NCI-H1694 treated with DMSO at 0.1 percent for 48 hours (cell line): ENCODE data around the gene MAGEA9B.
"Not testable (repeated sequence)": the region's sequence is repeated elsewhere in the genome, so short reads cannot be mapped to it uniquely, and the experiment has no call there.

Source experiments
- DNase-seq: peaks from one replicate; lab custom pipeline; 2025; lab: John Stamatoyannopoulos, UW

Gene MAGEA9B

GRCh38 chrX:149587359-149587758, at the start of gene MAGEA9B:
TSS of gene MAGEA9B (minus strand) at chrX:149587459. CDS start at chrX:149583179, 4,280 bp downstream.
- DNase-seq, result not testable (repeated sequence)

GRCh38 chrX:149633511-149633910, 46.3 kb upstream of the MAGEA9B start:
- DNase-seq, result no peak

GRCh38 chrX:149631234-149632165, 44.2 kb upstream of the MAGEA9B start, which contains the start of gene TMEM185A:
TSS of gene TMEM185A (minus strand) at chrX:149631792. CDS start at chrX:149631580, 212 bp downstream.
- DNase-seq, result peak; percentile 20

DNA sequence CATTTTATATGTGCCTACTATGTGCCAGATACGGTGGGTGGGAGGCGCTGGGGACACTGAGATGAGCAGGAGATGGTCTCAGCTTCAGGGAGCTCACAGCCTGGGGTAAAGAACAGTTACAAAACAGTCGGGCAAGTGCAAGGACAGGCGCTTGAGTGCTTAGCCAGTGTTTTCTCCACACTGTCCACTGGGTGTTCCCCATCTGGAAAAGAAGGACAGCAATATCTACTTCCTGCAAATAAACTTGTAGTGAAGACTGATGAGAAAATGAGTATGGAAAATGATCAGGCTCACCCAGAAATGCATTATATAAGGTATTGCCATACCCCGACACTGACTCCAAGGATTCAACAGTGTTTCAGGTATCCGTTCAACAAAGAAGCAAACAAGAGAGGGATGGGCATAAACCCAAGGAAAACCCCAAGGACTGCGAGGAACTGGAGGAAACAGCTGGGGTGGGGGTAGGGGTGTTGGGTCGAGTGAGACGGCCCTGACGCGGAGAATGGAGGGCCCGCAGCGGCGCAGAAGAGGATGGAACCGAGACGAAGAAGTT, 43.5 kb upstream of the MAGEA9B start:
- DNase-seq, result no peak

DNA sequence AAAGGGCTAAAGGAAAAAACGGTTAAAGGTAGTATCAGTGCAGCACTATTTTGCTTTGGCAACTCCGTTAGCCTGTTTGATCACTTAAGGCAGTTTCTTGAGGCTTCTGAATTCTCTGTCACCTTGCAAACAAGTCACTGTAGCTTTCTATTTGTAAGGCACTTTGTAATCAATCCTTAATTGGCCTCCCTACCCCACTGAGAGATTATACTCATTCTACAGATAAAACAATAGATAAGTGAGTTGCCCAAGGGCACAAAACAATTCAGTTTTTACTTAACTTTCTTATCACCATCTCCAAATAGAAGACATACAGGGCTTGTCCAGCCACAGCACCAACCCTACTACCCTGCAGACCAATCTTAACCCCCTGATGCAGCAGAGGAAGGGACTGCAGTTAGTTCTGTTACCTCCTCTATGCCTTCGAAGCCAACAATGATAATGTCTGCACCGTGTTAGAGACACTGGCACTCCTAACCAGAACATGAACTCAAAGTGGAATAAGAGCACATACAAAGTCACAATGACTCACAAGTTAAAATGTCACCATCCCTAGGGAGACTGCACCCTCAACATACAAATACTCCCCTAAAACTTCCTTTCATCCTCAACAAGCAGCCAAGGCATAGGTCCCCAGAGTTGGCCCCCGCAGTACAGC, 42.6 kb upstream of the MAGEA9B start:
- no peak for DNase-seq

GRCh38 chrX:149628768-149629167, 41.5 kb upstream of the MAGEA9B start:
- no peak for DNase-seq

GRCh38 chrX:149628280-149628679, 41.0 kb upstream of the MAGEA9B start:
- DNase-seq, result no peak

- DNase-seq, result not testable (repeated sequence)
Observed at GRCh38 chrX:149626829-149627228, 39.6 kb upstream of the MAGEA9B start.

DNA sequence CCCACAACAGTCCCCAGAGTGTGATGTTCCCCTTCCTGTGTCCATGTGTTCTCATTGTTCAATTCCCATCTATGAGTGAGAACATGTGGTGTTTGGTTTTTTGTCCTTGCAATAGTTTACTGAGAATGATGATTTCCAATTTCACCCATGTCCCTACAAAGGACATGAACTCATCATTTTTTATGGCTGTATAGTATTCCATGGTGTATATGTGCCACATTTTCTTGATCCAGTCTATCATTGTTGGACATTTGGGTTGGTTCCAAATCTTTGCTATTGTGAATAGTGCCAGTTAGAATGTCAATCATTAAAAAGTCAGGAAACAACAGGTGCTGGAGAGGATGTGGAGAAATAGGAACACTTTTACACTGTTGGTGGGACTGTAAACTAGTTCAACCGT, 32.4 kb upstream of the MAGEA9B start:
- DNase-seq, result not testable (repeated sequence)

DNA sequence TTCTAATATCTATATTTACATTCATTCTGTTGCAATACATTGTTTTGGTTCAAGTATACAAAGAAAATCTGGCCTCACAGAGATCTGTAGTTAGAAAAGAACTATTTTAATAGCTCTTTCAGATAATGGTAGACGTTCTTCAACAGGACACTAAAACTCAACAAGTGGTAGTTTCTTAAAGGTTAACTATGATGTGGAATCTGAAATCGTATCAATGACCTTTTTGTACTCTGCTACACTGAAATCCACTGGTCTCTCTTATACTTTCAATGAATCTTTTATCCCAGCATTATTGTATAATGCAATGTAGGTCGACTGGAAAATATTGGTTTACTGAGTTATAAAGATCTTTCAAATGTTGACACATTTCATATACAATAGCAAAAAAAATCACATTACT, 31.6 kb upstream of the MAGEA9B start:
- no peak for DNase-seq

GRCh38 chrX:149611623-149612175, 24.4 kb upstream of the MAGEA9B start:
- DNase-seq, result peak; percentile 2

DNA sequence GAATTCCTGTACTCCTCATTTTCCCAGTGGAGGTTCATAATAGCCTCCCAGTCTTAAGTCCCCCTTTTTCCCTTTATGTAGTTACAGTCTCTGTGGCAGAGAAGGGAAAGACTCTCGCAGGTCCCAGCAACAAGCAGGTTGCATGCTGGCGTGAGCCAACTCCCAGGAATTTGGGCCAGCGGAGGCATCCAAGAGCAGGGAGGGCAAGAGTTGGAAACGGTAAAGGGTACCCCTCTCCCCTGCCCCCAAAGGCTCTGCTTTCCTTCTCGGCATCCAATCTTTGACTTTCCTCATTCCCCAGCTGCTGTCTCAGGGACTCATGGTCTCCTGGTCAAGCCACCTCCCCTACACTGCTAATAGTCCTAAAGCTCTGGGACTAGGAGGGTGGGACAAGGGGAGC, 23.3 kb upstream of the MAGEA9B start:
- no peak for DNase-seq

GRCh38 chrX:149607699-149608098, 20.4 kb upstream of the MAGEA9B start:
- DNase-seq, result no peak

GRCh38 chrX:149605248-149605885, 18.1 kb upstream of the MAGEA9B start:
- not testable (repeated sequence) for DNase-seq

GRCh38 chrX:149598603-149599002, 11.3 kb upstream of the MAGEA9B start:
- not testable (repeated sequence) for DNase-seq

- DNase-seq, result not testable (repeated sequence)
Observed at GRCh38 chrX:149595943-149596342, 8.7 kb upstream of the MAGEA9B start.

GRCh38 chrX:149595214-149595613, 8.0 kb upstream of the MAGEA9B start, which contains the start of gene HSFX2:
TSS of gene HSFX2 (minus strand) at chrX:149595314. CDS start at chrX:149594700, 614 bp downstream.
- not testable (repeated sequence) for DNase-seq

- DNase-seq, result not testable (repeated sequence)
Observed at GRCh38 chrX:149590993-149591392, 3.7 kb upstream of the MAGEA9B start.

GRCh38 chrX:149585631-149586030, 1.6 kb downstream of the MAGEA9B start:
- DNase-seq, result not testable (repeated sequence)

- DNase-seq, result not testable (repeated sequence)
Observed at GRCh38 chrX:149573456-149573855, 13.8 kb downstream of the MAGEA9B start.

DNA sequence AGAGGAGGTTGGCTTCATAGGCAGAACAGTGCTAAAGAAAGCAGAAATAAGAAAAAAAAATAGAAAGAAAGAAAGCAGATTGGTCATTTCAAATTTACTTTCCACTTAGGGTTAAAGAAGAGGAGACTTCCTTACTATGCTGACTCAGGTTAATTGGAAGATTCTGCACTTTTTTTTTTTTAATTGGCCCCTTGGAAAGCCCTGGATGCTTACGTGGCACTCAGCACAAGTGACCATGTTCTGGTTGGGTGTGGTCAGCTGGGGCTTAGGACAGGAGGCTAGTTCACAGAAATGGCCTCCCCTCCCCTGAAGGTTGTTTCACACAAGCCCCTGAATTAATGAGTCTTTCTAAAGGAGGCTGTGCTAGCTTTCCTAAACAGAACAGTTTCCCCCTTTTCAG, 14.5 kb downstream of the MAGEA9B start:
- DNase-seq, result no peak

GRCh38 chrX:149571770-149572169, 15.5 kb downstream of the MAGEA9B start:
- DNase-seq, result no peak
